ENCODE results near the gene POLR2J.
"Not testable (repeated sequence)": the region's sequence is repeated elsewhere in the genome, so short reads cannot be mapped to it uniquely, and the experiment has no call there.

DNA sequence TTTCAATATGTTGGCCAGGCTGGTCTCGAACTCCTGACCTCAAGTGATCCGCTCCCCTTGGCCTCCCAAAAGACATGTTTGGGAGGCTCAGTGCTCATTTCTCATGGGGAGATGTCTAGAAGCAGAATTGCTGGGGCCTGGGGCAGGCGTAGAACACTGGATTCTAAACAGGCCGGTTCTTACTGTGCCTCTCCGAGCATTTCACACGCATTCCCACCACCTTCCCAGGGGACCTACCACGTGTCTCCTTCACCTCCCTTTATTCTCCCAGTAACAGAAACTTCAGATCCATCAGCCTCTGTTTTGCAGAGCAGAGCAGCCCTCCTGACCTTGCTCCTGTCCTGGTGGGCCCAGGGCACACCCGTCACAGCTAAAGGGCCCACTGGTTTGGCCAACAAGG lies 48.5 kb upstream of the POLR2J start:
- not testable (repeated sequence) for TF ChIP-seq POLR2A (IDR thresholded peaks at IDR 0.05)
- TF ChIP-seq, protein P1, sequence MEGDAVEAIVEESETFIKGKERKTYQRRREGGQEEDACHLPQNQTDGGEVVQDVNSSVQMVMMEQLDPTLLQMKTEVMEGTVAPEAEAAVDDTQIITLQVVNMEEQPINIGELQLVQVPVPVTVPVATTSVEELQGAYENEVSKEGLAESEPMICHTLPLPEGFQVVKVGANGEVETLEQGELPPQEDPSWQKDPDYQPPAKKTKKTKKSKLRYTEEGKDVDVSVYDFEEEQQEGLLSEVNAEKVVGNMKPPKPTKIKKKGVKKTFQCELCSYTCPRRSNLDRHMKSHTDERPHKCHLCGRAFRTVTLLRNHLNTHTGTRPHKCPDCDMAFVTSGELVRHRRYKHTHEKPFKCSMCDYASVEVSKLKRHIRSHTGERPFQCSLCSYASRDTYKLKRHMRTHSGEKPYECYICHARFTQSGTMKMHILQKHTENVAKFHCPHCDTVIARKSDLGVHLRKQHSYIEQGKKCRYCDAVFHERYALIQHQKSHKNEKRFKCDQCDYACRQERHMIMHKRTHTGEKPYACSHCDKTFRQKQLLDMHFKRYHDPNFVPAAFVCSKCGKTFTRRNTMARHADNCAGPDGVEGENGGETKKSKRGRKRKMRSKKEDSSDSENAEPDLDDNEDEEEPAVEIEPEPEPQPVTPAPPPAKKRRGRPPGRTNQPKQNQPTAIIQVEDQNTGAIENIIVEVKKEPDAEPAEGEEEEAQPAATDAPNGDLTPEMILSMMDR (IDR thresholded peaks at IDR 0.05) = not testable (repeated sequence)
